CD4-positive, alpha-beta T cell (primary cell): ENCODE measurements around the gene SCN10A. TPM values are rescaled to one million over a fixed set of nuclear protein-coding genes. Genes with fewer than 3 reads are reported as not detected.

Experiments
- ATAC-seq: fragments of 200-7000 bp; cut with Tn5 transposase; one replicate; pipeline ENCODE4 v1.10.0; 2022; ENCODE audit warnings: mild to moderate bottlenecking; ENCODE audit not compliant: poor library complexity
- CTCF ChIA-PET: fragments of 350-600 bp; sonication (Branson Sonifier 250); formaldehyde crosslinking; loops from one replicate; lab custom pipeline; 2021; ENCODE audit warnings: antibody characterized with exemption, inconsistent platforms; lab: Charles Lee
- POLR2A ChIA-PET: fragments of 350-600 bp; sonication (Branson Sonifier 250); formaldehyde crosslinking; loops from one replicate; lab custom pipeline; 2021; ENCODE audit warnings: antibody characterized with exemption, inconsistent platforms; lab: Charles Lee
- DNase-seq, 14 experiments: peaks; one replicate each; pipeline ENCODE4 v3.0.0-alpha.2; 2013 to 2020; ENCODE audit warnings: mixed read lengths in 2 of 14
- H3K27ac ChIP-seq, 2 donors: one replicate each; pipeline versions ENCODE4 v1.5.1 to v1.7.0; 2013; ENCODE audit warnings: low read length in 2 of 2, low read depth in 1 of 2, mild to moderate bottlenecking in 1 of 2
- H3K27me3 ChIP-seq, 2 experiments: 1 replicate in 1 of 2; 2 replicates in 1 of 2; pipeline versions ENCODE4 v1.6.1 to v1.7.0; 2013; ENCODE audit warnings: low read length in 2 of 2, control low read depth in 1 of 2, mild to moderate bottlenecking in 1 of 2, moderate library complexity in 1 of 2; ENCODE audit not compliant: insufficient read depth in 2 of 2, control insufficient read depth in 1 of 2
- H3K36me3 ChIP-seq: one replicate; pipeline ENCODE4 v1.6.1; 2013; ENCODE audit warnings: low read length, control low read depth; ENCODE audit not compliant: insufficient read depth
- H3K4me1 ChIP-seq: one replicate; pipeline ENCODE4 v1.6.1; 2013; ENCODE audit warnings: low read length, control low read depth; ENCODE audit not compliant: insufficient read depth
- H3K4me3 ChIP-seq: one replicate; pipeline ENCODE4 v1.5.1; 2013; ENCODE audit warnings: mild to moderate bottlenecking, low read length, moderate library complexity
- H3K9me3 ChIP-seq, 2 experiments: 1 replicate in 1 of 2; 2 replicates in 1 of 2; pipeline versions ENCODE4 v1.6.1 to v1.7.0; 2013; ENCODE audit warnings: low read length in 2 of 2, mild to moderate bottlenecking in 2 of 2, control low read depth in 1 of 2, moderate library complexity in 1 of 2; ENCODE audit not compliant: control insufficient read depth in 1 of 2, insufficient read depth in 1 of 2
- H3K27ac Mint-ChIP-seq: one replicate; pipeline ENCODE4 v1.8.0; 2020; ENCODE audit warnings: mixed read lengths
- H3K27me3 Mint-ChIP-seq: one replicate; pipeline ENCODE4 v1.8.0; 2021; ENCODE audit warnings: mixed read lengths
- H3K36me3 Mint-ChIP-seq: one replicate; pipeline ENCODE4 v1.8.0; 2021; ENCODE audit warnings: low read depth, mixed read lengths
- H3K4me1 Mint-ChIP-seq: one replicate; pipeline ENCODE4 v1.8.0; 2021; ENCODE audit warnings: low read depth, mixed read lengths
- H3K4me3 Mint-ChIP-seq: one replicate; pipeline ENCODE4 v1.8.0; 2020; ENCODE audit warnings: mild to moderate bottlenecking, mixed read lengths
- H3K9me3 Mint-ChIP-seq: one replicate; pipeline ENCODE4 v1.8.0; 2020; ENCODE audit warnings: mixed read lengths
- CTCF ChIP-seq: fragments of 200-600 bp; IDR thresholded peaks from one replicate; pipeline ENCODE4 v1.8.0; 2022; ENCODE audit warnings: antibody characterized with exemption, mild to moderate bottlenecking
- intact Hi-C, 2 experiments: fragments of 100-400 bp; cut with DNase I in 1 of 2; cut with micrococcal nuclease in 1 of 2; formaldehyde crosslinking; loops; one replicate each; pipeline versions ENCODE4 v1.15.1 to v1.9.0; 2023 to 2025; cut with DNase I, micrococcal nuclease
- total RNA-seq, 174 experiments: library from RNA in 2 of 174; stranded (reverse) in 2 of 174; gene quantifications; one replicate each; pipeline ENCODE4 v1.2.3 and lab custom pipeline; 2021 to 2026

Gene SCN10A
- total RNA-seq, 2 experiments from 2014 or later: not detected

- Mint-ChIP-seq H3K4me1 (peaks cover 11% of the 10 kb centered on the region), H3K27me3 (peaks cover 17% of the 10 kb centered on the region), H3K4me3 (peak overlapping the region; percentile 78), H3K27ac (no peak overlapping the region), H3K9me3 (no peaks in the 10 kb centered on the region), H3K36me3 (no peaks in the 10 kb centered on the region)
- ChIA-PET POLR2A (interaction anchor here (1.0 to 1.3 kb wide), 4 partner anchors 130 to 155 kb away, joined by 3 to 4 read pairs (median 3); partner anchors contain the start of gene EXOG), CTCF (interaction anchor here (0.6 to 2.2 kb wide), 8 partner anchors 8 to 155 kb away, joined by 3 to 29 read pairs (median 4); partner anchors contain the start of gene EXOG)
- H3K27me3 ChIP-seq: peaks cover 23 to 31% of the 10 kb centered on the region in 2 experiments
- peaks cover 0 to 7% of the 10 kb centered on the region in 2 experiments for H3K9me3 ChIP-seq
- ATAC-seq (peak; percentile 69), DNase-seq (peak; percentile 52 to 86 (median 60))
- H3K4me3 ChIP-seq: no peak overlapping the region
- TF ChIP-seq CTCF: peak; percentile 97
- H3K4me1 ChIP-seq: peaks cover 32% of the 10 kb centered on the region
- intact Hi-C loops: loop anchor here (1.0 to 10.0 kb wide), 6 partner anchors 16 to 676 kb away; partner anchors contain the start of genes EXOG (in 1 of the 2) and XYLB (in 1 of the 2)
- no peak overlapping the region for H3K27ac ChIP-seq
- no peaks in the 10 kb centered on the region for H3K36me3 ChIP-seq
Measured at GRCh38 chr3:38651153-38651789, 164.7 kb downstream of the SCN10A start.

DNA sequence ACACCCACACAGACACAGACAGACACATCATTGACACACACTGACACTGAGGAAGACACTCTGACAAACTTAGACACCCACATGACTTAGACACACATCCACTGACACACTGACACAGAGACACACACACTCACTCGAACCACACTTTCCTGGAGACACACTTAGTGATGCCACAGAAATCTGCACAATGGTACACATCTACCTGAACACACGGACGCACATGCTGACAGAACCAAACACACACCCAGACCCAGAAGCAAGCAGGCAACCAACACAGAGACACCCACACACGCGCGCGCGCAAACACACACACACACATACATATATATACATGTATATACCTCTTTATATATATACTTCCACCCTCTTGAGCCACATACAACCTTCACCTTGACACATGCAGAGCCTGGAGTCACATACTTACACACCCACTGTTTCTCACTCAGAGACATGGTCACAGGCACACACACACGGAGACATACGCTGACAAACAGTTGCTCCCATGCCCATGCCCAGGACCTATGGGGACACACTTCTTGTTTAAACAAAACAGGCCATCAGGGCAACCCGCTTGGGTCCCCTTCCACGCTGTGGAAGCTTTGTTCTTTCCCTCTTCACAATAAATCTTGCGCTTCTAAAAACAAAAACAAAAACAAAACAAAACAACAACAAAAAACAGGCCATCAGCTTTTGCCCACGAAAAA is 165.6 kb downstream of the SCN10A start:
- Histone ChIP-seq H3K27me3 (peaks cover 27 to 31% of the 10 kb centered on the region in 2 experiments), H3K27ac (no peak overlapping the region), H3K36me3 (no peaks in the 10 kb centered on the region), H3K4me3 (peak overlapping the region; percentile 48), H3K4me1 (peaks cover 27% of the 10 kb centered on the region), H3K9me3 (peaks cover 0 to 7% of the 10 kb centered on the region in 2 experiments)
- Mint-ChIP-seq H3K4me1 (peaks cover 5% of the 10 kb centered on the region), H3K9me3 (no peaks in the 10 kb centered on the region), H3K27ac (no peak overlapping the region), H3K27me3 (peaks cover 11% of the 10 kb centered on the region), H3K36me3 (no peaks in the 10 kb centered on the region), H3K4me3 (no peak overlapping the region)
- DNase-seq: peak in 1 of 14 experiments; percentile 49
- no peak for ATAC-seq
- no peak for TF ChIP-seq CTCF
- intact Hi-C loops: loop anchor here (1.0 to 10.0 kb wide), 5 partner anchors 16 to 676 kb away; partner anchors contain the start of genes EXOG (in 1 of the 2) and XYLB (in 1 of the 2)
- ChIA-PET POLR2A (interaction anchor here (1.0 kb wide), 3 partner anchors 130 to 154 kb away, joined by 3 to 4 read pairs (median 3); partner anchors contain the start of gene EXOG), CTCF (interaction anchor here (0.8 to 2.2 kb wide), 6 partner anchors 7 to 154 kb away, joined by 3 to 29 read pairs (median 7); partner anchors contain the start of gene EXOG)

DNA sequence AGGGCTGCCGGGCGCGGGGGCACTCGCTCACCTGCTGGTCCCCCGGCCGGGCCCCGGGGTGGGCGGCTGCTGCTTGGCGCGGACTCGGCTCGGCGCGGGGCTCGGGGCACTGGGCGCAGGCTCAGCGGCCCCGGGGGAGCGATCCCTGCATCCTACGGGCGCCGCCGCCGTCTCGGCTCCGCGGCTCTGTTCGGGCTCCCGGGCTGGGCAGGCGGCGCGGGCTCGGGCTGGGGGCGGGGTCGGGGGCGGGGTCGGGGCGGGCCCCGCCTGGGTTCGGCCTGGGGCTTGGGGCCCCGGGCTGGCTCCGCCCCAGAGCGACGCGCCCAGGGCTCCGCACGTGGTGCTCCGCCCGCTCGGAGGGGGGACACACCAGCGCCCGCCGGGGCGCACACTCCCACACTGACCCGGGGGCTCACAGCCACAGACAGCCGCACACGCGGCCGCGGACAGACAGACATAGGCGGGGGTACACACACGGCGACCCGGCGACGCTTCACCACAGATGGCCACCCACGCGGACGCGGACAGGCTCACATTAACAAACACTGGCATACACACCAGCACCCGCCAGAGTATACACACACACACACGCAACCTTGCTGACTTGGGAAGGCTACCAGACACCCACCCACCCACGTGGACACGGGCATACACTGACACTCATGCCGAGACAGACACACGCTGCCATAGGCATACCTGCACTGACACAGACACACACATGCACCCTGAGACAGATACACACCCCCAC is 166.3 kb downstream of the SCN10A start, which contains the start of gene SCN5A:
Gene SCN5A (minus strand): TSS at position 188 of the 748 bp plus-strand sequence. CDS start 16,380 bp downstream, outside the sequence.
- no peaks in the 10 kb centered on the region for H3K9me3 Mint-ChIP-seq
- H3K27me3 Mint-ChIP-seq: peaks cover 10% of the 10 kb centered on the region
- H3K36me3 ChIP-seq: no peaks in the 10 kb centered on the region
- intact Hi-C loops: loop anchor here (1.0 to 10.0 kb wide), 6 partner anchors 15 to 792 kb away; partner anchors contain the start of genes EXOG (in 1 of the 2) and XYLB (in 1 of the 2)
- ChIA-PET POLR2A (no interaction called here), CTCF (no interaction called here)
- no peaks in the 10 kb centered on the region for H3K36me3 Mint-ChIP-seq
- peaks cover 5% of the 10 kb centered on the region for H3K4me1 Mint-ChIP-seq
- H3K4me1 ChIP-seq: peaks cover 27% of the 10 kb centered on the region
- ATAC-seq (peak; percentile 73), DNase-seq (peak in 13 of 14 experiments; percentile 15 to 81 (median 37))
- H3K27me3 ChIP-seq: peaks cover 27 to 31% of the 10 kb centered on the region in 2 experiments
- peaks cover 0 to 7% of the 10 kb centered on the region in 2 experiments for H3K9me3 ChIP-seq
- H3K27ac ChIP-seq: no peak within 1 kb of the TSS
- peak within 1 kb of the TSS; percentile 57 for H3K4me3 ChIP-seq
- TF ChIP-seq CTCF: no peak
- no peak within 1 kb of the TSS for H3K4me3 Mint-ChIP-seq
- H3K27ac Mint-ChIP-seq: no peak within 1 kb of the TSS
